Activated CD4-positive, alpha-beta T cell treated with anti-CD3 and anti-CD28 coated beads, Interleukin-2, amount 10 ng/mL, durations not matched to agents 24 days and 14 days (primary cell): Measurements from ENCODE around the gene KCTD5. TPM values are rescaled to one million over a fixed set of nuclear protein-coding genes. Genes with fewer than 3 reads are reported as not detected.

Source experiments
- DNase-seq: peaks from one replicate; pipeline ENCODE4 v3.0.0; 2022
- H3K27ac Mint-ChIP-seq: one replicate; pipeline ENCODE4 v1.8.0; 2022; ENCODE audit warnings: mild to moderate bottlenecking, mixed read lengths
- H3K27me3 Mint-ChIP-seq: one replicate; pipeline ENCODE4 v1.8.0; 2022; ENCODE audit warnings: mixed read lengths
- H3K36me3 Mint-ChIP-seq: one replicate; pipeline ENCODE4 v1.8.0; 2022; ENCODE audit warnings: low read depth, mild to moderate bottlenecking, mixed read lengths
- H3K4me1 Mint-ChIP-seq: one replicate; pipeline ENCODE4 v1.8.0; 2021; ENCODE audit warnings: mixed read lengths
- H3K4me3 Mint-ChIP-seq: one replicate; pipeline ENCODE4 v1.8.0; 2022; ENCODE audit warnings: mild to moderate bottlenecking, moderate library complexity, mixed read lengths
- H3K9me3 Mint-ChIP-seq: one replicate; pipeline ENCODE4 v1.8.0; 2021; ENCODE audit warnings: mixed read lengths
- intact Hi-C: fragments of 100-400 bp; cut with micrococcal nuclease; formaldehyde crosslinking; loops from one replicate; pipeline ENCODE4 v1.15.1; 2023
- total RNA-seq: library from RNA; stranded (reverse); gene quantifications from 2 replicates; pipeline ENCODE4 v1.2.3, GENCODE V29; 2022

Gene KCTD5
- total RNA-seq, 1 donor from 2014 or later = 54.4 TPM

- intact Hi-C loops = no loop called here
- H3K4me3 Mint-ChIP-seq = no peak overlapping the region
- DNase-seq = no peak
- no peak overlapping the region for H3K27ac Mint-ChIP-seq
- no peaks in the 10 kb centered on the region for H3K27me3 Mint-ChIP-seq
- H3K36me3 Mint-ChIP-seq = peaks cover 26% of the 10 kb centered on the region
- no peaks in the 10 kb centered on the region for H3K4me1 Mint-ChIP-seq
- H3K9me3 Mint-ChIP-seq = no peaks in the 10 kb centered on the region
Observed at GRCh38 chr16:2706085-2706484, 23.8 kb downstream of the KCTD5 start.

DNA sequence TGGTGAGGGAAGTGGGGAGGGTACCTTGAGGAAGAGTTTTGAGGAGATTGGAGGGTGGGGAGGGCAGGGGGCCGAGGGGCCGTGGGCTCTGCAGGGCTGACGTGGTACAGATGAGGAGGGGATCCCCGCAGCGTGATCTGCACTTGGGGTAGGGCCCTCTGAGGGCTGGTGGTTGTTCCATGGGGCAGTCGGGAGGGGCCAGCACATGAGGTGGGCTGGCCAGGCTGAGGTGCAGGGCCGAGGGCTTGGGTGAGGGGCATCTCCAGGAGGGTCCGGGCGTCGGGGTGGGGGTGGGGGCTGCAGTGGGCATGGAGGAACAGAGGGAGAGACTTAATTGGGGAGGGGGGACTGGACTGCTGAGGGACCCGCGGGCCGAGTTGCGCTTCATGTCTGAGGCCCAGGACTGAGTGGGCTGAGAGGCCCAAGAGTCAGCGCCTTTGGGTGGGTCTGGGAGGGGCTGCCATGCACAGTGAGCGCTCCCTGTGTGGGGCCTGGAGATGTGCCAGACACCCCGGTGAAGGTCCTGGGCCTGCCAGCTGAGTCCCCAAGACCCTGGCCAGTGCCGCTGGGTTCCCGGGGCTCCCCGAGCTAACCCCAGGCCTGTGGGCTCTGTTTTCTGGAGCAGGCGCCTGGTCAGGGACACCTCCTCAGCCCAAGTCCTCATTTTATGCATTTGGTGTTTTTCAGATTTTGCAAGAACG is 24.4 kb downstream of the KCTD5 start:
- Mint-ChIP-seq H3K4me1 (no peaks in the 10 kb centered on the region), H3K4me3 (no peak overlapping the region), H3K27ac (no peak overlapping the region), H3K27me3 (no peaks in the 10 kb centered on the region), H3K9me3 (no peaks in the 10 kb centered on the region), H3K36me3 (peaks cover 26% of the 10 kb centered on the region)
- intact Hi-C loops = no loop called here
- no peak for DNase-seq

GRCh38 chr16:2707368-2708289 is 25.3 kb downstream of the KCTD5 start:
- Mint-ChIP-seq H3K4me3 (no peak overlapping the region), H3K36me3 (peaks cover 20% of the 10 kb centered on the region), H3K4me1 (no peaks in the 10 kb centered on the region), H3K27me3 (no peaks in the 10 kb centered on the region), H3K27ac (no peak overlapping the region), H3K9me3 (no peaks in the 10 kb centered on the region)
- DNase-seq = no peak
- intact Hi-C loops = no loop called here

GRCh38 chr16:2708290-2708639 is 25.9 kb downstream of the KCTD5 start:
- Mint-ChIP-seq H3K36me3 (peaks cover 20% of the 10 kb centered on the region), H3K27ac (no peak overlapping the region), H3K4me1 (no peaks in the 10 kb centered on the region), H3K4me3 (no peak overlapping the region), H3K9me3 (no peaks in the 10 kb centered on the region), H3K27me3 (no peaks in the 10 kb centered on the region)
- DNase-seq = no peak
- intact Hi-C loops = no loop called here

DNA sequence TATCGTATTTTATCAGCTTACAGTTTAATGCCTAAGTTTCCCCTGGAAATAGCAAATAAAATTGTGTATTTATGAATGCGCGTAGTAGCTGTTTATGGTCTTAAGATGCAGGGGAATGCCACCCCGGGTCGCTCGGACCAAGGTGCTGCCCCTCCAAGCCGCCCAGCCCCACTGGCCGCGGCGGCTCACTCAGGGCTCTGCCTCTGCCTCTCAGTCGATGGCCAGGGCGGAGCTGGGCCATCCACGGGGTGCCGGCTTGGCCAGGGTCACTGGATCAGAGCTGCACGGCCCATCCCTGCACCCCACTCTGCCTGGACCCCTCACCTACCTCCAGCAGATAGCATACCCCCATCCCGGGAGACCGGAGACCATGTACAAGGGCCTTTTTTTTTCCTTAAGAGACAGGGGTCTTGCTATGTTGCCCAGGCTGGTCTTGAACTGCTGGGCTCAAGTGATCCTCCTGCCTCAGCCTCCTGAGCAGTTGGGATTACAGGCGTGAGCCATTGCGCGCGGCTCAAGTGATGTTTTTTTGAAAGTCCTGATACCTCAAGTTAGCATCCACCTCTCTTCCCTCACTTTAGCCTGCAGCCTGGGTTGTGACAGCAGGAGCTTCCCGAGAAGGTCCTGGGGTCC is 26.7 kb downstream of the KCTD5 start:
- Mint-ChIP-seq H3K9me3 (no peaks in the 10 kb centered on the region), H3K27me3 (no peaks in the 10 kb centered on the region), H3K27ac (no peak overlapping the region), H3K4me3 (no peak overlapping the region), H3K4me1 (no peaks in the 10 kb centered on the region), H3K36me3 (peaks cover 20% of the 10 kb centered on the region)
- DNase-seq = no peak
- intact Hi-C loops = no loop called here

DNA sequence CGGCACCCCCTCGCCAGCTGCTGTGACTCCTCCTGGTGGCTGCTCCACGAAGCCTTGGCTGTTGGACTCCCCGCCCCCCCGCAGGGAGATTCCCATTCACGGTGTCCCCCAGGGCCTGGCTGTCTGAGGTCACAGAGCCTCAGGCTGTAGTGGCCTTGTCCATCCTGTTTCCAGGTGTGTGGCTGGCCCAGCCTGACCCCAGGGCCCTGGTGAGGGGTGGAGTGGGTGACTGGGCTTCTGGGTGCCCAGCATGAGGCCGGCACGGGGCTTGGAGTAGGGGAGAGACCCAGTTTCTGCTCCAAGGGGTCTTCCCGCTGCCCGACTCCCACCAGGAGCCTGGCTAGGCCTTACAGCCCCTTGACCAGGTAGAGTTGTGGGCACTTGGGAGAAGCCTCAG is 27.3 kb downstream of the KCTD5 start:
- Mint-ChIP-seq H3K27me3 (no peaks in the 10 kb centered on the region), H3K27ac (no peak overlapping the region), H3K4me1 (no peaks in the 10 kb centered on the region), H3K36me3 (peaks cover 20% of the 10 kb centered on the region), H3K4me3 (no peak overlapping the region), H3K9me3 (no peaks in the 10 kb centered on the region)
- intact Hi-C loops = no loop called here
- DNase-seq = no peak

- DNase-seq = no peak
- peaks cover 3% of the 10 kb centered on the region for H3K27me3 Mint-ChIP-seq
Observed at GRCh38 chr16:2710021-2710710, 27.8 kb downstream of the KCTD5 start.

GRCh38 chr16:2710711-2711231 is 28.4 kb downstream of the KCTD5 start:
- H3K27ac Mint-ChIP-seq = no peak overlapping the region
- H3K36me3 Mint-ChIP-seq = peaks cover 18% of the 10 kb centered on the region
- peaks cover 5% of the 10 kb centered on the region for H3K4me1 Mint-ChIP-seq
- no peaks in the 10 kb centered on the region for H3K9me3 Mint-ChIP-seq
- intact Hi-C loops = no loop called here
- peaks cover 3% of the 10 kb centered on the region for H3K27me3 Mint-ChIP-seq
- no peak for DNase-seq
- H3K4me3 Mint-ChIP-seq = no peak overlapping the region

More at GRCh38 chr16:2710021-2710710, 27.8 kb downstream of the KCTD5 start:
- intact Hi-C loops = no loop called here
- Mint-ChIP-seq H3K36me3 (peaks cover 18% of the 10 kb centered on the region), H3K27ac (no peak overlapping the region), H3K4me3 (no peak overlapping the region), H3K4me1 (peaks cover 4% of the 10 kb centered on the region), H3K9me3 (no peaks in the 10 kb centered on the region)

- intact Hi-C loops = no loop called here
- no peak overlapping the region for H3K4me3 Mint-ChIP-seq
- H3K36me3 Mint-ChIP-seq = peaks cover 16% of the 10 kb centered on the region
- peaks cover 3% of the 10 kb centered on the region for H3K27me3 Mint-ChIP-seq
- peaks cover 7% of the 10 kb centered on the region for H3K4me1 Mint-ChIP-seq
- no peak for DNase-seq
- H3K27ac Mint-ChIP-seq = no peak overlapping the region
- no peaks in the 10 kb centered on the region for H3K9me3 Mint-ChIP-seq
Observed at GRCh38 chr16:2711370-2712062, 29.2 kb downstream of the KCTD5 start.

DNA sequence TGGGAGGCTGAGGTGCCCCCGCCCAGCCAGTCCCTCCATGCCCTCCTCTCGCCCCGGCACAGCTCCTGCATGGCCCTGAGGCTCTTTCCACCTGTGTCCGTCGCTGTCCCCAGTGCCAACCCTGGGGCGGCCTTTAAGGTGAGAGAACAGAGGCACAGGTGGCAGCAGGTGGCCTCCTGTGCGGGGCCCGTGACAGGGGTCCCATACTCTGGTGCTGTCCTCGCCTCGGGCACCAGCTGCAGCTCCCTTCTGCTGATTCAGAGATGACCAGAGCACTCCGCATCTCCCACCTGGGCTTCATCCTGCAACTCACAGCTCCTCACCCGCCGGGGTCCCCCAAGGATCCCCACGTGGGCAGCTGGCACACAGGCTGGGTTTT is 29.7 kb downstream of the KCTD5 start:
- intact Hi-C loops = no loop called here
- H3K27me3 Mint-ChIP-seq = peaks cover 3% of the 10 kb centered on the region
- no peak for DNase-seq
- H3K4me3 Mint-ChIP-seq = no peak overlapping the region
- no peaks in the 10 kb centered on the region for H3K9me3 Mint-ChIP-seq
- no peak overlapping the region for H3K27ac Mint-ChIP-seq
- peaks cover 7% of the 10 kb centered on the region for H3K4me1 Mint-ChIP-seq
- H3K36me3 Mint-ChIP-seq = peaks cover 16% of the 10 kb centered on the region

GRCh38 chr16:2712546-2712945 is 30.2 kb downstream of the KCTD5 start:
- peaks cover 7% of the 10 kb centered on the region for H3K4me1 Mint-ChIP-seq
- peaks cover 13% of the 10 kb centered on the region for H3K36me3 Mint-ChIP-seq
- H3K9me3 Mint-ChIP-seq = no peaks in the 10 kb centered on the region
- no peak overlapping the region for H3K27ac Mint-ChIP-seq
- DNase-seq = no peak
- intact Hi-C loops = no loop called here
- H3K4me3 Mint-ChIP-seq = no peak overlapping the region
- peaks cover 3% of the 10 kb centered on the region for H3K27me3 Mint-ChIP-seq

GRCh38 chr16:2713523-2713922 is 31.2 kb downstream of the KCTD5 start:
- Mint-ChIP-seq H3K27me3 (peaks cover 3% of the 10 kb centered on the region), H3K36me3 (peaks cover 5% of the 10 kb centered on the region), H3K9me3 (no peaks in the 10 kb centered on the region), H3K4me1 (peaks cover 7% of the 10 kb centered on the region), H3K27ac (no peak overlapping the region), H3K4me3 (no peak overlapping the region)
- no peak for DNase-seq
- intact Hi-C loops = no loop called here
